SJCRH30 (cell line): ENCODE results near the gene TFAM. TPM values are rescaled to one million over a fixed set of nuclear protein-coding genes. Genes with fewer than 3 reads are reported as not detected.
"Not testable (repeated sequence)": the region's sequence is repeated elsewhere in the genome, so short reads cannot be mapped to it uniquely, and the experiment has no call there.

Source experiments
- DNase-seq, 2 experiments: peaks; one replicate each; pipeline ENCODE4 v3.0.0-alpha.2; 2015 to 2020
- H3K27ac ChIP-seq: fragments of 250-450 bp; sonication (Bioruptor Pico); 2 replicates; pipeline ENCODE4 v1.5.1; 2020; ENCODE audit warnings: mild to moderate bottlenecking, moderate library complexity
- H3K27me3 ChIP-seq: fragments of 250-450 bp; sonication (Bioruptor Pico); 2 replicates; pipeline ENCODE4 v1.5.1; 2020; ENCODE audit warnings: mild to moderate bottlenecking, moderate library complexity
- H3K36me3 ChIP-seq: fragments of 250-450 bp; sonication (Bioruptor Pico); 2 replicates; pipeline ENCODE4 v1.5.1; 2020; ENCODE audit warnings: mild to moderate bottlenecking, moderate library complexity
- H3K4me1 ChIP-seq: fragments of 250-450 bp; sonication (Bioruptor Pico); 2 replicates; pipeline ENCODE4 v1.5.1; 2020; ENCODE audit warnings: mild to moderate bottlenecking, moderate library complexity
- H3K4me3 ChIP-seq: fragments of 250-450 bp; sonication (Bioruptor Pico); 2 replicates; pipeline ENCODE4 v1.5.1; 2020; ENCODE audit warnings: mild to moderate bottlenecking, moderate library complexity
- H3K9me3 ChIP-seq: fragments of 250-450 bp; sonication (Bioruptor Pico); replicated peaks from 2 replicates; pipeline ENCODE4 v1.5.1; 2020; ENCODE audit warnings: mild to moderate bottlenecking, moderate library complexity
- total RNA-seq: library from RNA; depleted of rRNA; stranded (reverse); fragments of >200 nt; shearing (Covaris generic); gene quantifications from 2 replicates; pipeline ENCODE4 v1.2.3, GENCODE V29; 2014

TFAM gene
- total RNA-seq, 1 experiment from 2014 or later: 60.0 TPM

DNA sequence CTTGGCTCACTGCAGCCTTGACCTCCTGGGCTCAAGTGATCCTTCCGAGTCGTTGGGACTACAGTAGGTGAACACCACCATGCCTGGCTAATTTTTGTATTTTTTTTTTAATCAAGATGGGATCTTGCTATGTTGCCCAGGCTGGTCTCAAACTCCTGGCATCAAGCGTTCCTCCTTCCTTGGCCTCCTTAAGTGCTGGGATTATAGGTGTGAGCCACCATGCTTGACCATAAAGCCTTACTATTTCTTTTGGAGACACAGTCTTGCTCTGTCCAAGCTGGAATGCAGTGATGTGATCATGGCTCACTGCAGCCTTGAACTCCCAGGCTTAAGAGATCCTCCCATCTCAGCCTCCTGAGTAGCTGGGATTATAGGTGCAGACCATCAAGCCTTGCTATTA lies 12.6 kb downstream of the TFAM start:
- Histone ChIP-seq H3K4me3 (no peak overlapping the region), H3K4me1 (no peaks in the 10 kb centered on the region), H3K27me3 (no peaks in the 10 kb centered on the region), H3K27ac (no peak overlapping the region), H3K36me3 (peaks cover 34% of the 10 kb centered on the region), H3K9me3 (no peaks in the 10 kb centered on the region)
- no peak for DNase-seq

GRCh38 chr10:58399410-58399809 lies 14.2 kb downstream of the TFAM start:
- peaks cover 5% of the 10 kb centered on the region; the same call in 1 of the 2 replicates for H3K4me1 ChIP-seq
- H3K27ac ChIP-seq: no peak overlapping the region
- peaks cover 22% of the 10 kb centered on the region for H3K36me3 ChIP-seq
- no peaks in the 10 kb centered on the region for H3K27me3 ChIP-seq
- no peak overlapping the region for H3K4me3 ChIP-seq
- no peaks in the 10 kb centered on the region for H3K9me3 ChIP-seq
- no peak for DNase-seq

DNA sequence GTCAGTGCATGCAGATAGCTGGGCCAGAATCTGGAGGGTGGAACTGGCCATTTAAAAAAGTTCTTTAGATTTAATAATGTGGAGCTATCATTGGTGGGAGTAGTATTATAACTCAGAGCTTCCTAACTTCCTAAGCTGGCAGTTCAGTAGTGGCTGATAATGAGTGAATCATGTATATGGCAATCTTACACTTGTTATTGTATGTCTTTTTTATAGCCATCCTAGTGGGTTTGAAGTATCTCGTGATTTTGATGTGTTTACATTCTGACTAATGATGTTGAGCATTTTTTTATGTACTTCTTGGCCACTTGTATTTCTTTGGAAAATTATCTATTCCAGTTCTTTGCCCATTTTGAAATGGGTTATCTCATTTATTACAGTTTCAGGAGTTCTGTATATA lies 15.4 kb downstream of the TFAM start:
- no peak overlapping the region for H3K27ac ChIP-seq
- H3K27me3 ChIP-seq: no peaks in the 10 kb centered on the region
- DNase-seq: no peak
- peaks cover 5% of the 10 kb centered on the region; the same call in 1 of the 2 replicates for H3K4me1 ChIP-seq
- no peaks in the 10 kb centered on the region for H3K9me3 ChIP-seq
- peaks cover 10% of the 10 kb centered on the region for H3K36me3 ChIP-seq
- no peak overlapping the region for H3K4me3 ChIP-seq

- peaks cover 2% of the 10 kb centered on the region; the same call in 1 of the 2 replicates for H3K36me3 ChIP-seq
- no peak overlapping the region for H3K27ac ChIP-seq
- H3K9me3 ChIP-seq: no peaks in the 10 kb centered on the region
- peak in 1 of 2 experiments; percentile 38 for DNase-seq
- H3K4me3 ChIP-seq: no peak overlapping the region
- peaks cover 5% of the 10 kb centered on the region; the same call in 1 of the 2 replicates for H3K4me1 ChIP-seq
- H3K27me3 ChIP-seq: no peaks in the 10 kb centered on the region
Measured at GRCh38 chr10:58404001-58404400, 18.8 kb downstream of the TFAM start.

GRCh38 chr10:58409956-58410610 lies 24.9 kb downstream of the TFAM start:
- Histone ChIP-seq H3K9me3 (no peaks in the 10 kb centered on the region), H3K36me3 (no peaks in the 10 kb centered on the region), H3K27ac (no peak overlapping the region), H3K27me3 (no peaks in the 10 kb centered on the region), H3K4me1 (no peaks in the 10 kb centered on the region), H3K4me3 (no peak overlapping the region)
- DNase-seq: no peak

- Histone ChIP-seq H3K27me3 (no peaks in the 10 kb centered on the region), H3K4me1 (no peaks in the 10 kb centered on the region), H3K9me3 (no peaks in the 10 kb centered on the region), H3K36me3 (no peaks in the 10 kb centered on the region), H3K4me3 (no peak overlapping the region), H3K27ac (no peak overlapping the region)
- DNase-seq: no peak
Measured at GRCh38 chr10:58412502-58412961, 27.3 kb downstream of the TFAM start.

DNA sequence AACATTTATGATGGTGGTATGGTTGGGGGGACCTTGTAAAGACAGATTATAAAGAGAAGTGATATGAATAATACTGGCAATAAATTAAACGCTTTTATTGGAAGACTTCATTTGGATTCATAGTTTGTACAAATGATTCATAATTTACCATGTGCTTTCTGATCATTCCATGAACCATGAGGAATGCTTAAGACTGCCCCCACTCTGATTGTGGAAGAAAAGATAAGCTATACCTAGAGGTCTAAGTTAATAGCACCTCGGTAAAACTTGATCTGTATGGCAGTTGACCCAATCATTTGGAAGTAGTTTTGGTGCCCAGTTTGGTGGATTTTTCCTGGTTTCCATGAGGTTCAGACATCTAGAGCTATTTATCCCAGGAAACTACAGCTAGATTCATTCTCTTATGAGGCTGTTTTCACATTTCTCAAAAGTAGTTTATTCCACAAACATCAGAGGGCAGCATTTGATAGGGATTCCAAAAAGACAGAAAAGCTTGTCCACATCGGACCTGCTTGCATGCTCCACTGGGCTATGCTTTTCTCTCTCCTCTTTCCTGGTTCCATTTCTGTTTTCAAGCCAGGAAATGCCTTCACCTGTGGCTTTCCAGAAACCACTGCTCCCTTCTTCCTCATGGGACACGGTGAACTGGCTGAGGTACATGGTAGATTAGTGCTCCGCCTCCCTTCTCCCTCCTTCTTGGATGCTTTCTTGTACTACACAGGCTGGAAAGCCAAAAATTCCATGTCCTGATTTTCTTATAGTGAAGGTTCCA lies 29.2 kb downstream of the TFAM start:
- DNase-seq: peak; percentile 16 to 51
- Histone ChIP-seq H3K36me3 (no peaks in the 10 kb centered on the region), H3K4me1 (no peaks in the 10 kb centered on the region), H3K27ac (no peak overlapping the region), H3K27me3 (no peaks in the 10 kb centered on the region), H3K4me3 (no peak overlapping the region), H3K9me3 (no peaks in the 10 kb centered on the region)

DNA sequence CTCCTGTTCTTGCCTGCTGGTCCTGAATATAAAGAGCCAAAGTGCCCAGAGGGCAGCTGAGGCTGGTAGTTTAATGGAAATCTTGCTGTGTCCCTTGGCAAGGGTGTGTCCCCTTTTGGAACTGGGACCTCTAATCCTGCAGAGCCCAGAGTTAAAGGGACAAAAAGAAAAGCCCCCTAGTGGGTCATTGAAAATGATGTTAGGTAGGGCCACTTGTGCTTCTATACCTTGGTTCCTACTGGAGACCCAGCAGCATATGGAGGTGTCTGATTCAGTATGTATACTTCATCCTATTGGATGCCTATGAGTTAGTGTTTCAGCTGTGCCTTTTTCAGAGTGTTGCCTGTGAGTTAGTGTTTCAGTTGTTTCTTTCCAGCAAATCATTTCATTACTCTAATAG lies 30.5 kb downstream of the TFAM start:
- Histone ChIP-seq H3K4me3 (no peak overlapping the region), H3K36me3 (no peaks in the 10 kb centered on the region), H3K27ac (no peak overlapping the region), H3K9me3 (no peaks in the 10 kb centered on the region), H3K4me1 (no peaks in the 10 kb centered on the region), H3K27me3 (no peaks in the 10 kb centered on the region)
- no peak for DNase-seq

GRCh38 chr10:58417902-58418301 lies 32.7 kb downstream of the TFAM start:
- not testable (repeated sequence) for DNase-seq, H3K4me1 ChIP-seq, H3K36me3 ChIP-seq, H3K9me3 ChIP-seq, H3K27ac ChIP-seq, H3K4me3 ChIP-seq, H3K27me3 ChIP-seq

GRCh38 chr10:58424176-58424575 lies 39.0 kb downstream of the TFAM start:
- Histone ChIP-seq H3K4me3 (no peak overlapping the region), H3K36me3 (no peaks in the 10 kb centered on the region), H3K4me1 (no peaks in the 10 kb centered on the region), H3K9me3 (no peaks in the 10 kb centered on the region), H3K27ac (no peak overlapping the region), H3K27me3 (no peaks in the 10 kb centered on the region)
- DNase-seq: peak in 1 of 2 experiments; percentile 10

GRCh38 chr10:58428436-58428835 lies 43.2 kb downstream of the TFAM start:
- H3K9me3 ChIP-seq, H3K4me1 ChIP-seq, H3K27me3 ChIP-seq, H3K4me3 ChIP-seq, H3K36me3 ChIP-seq, DNase-seq, H3K27ac ChIP-seq: not testable (repeated sequence)

DNA sequence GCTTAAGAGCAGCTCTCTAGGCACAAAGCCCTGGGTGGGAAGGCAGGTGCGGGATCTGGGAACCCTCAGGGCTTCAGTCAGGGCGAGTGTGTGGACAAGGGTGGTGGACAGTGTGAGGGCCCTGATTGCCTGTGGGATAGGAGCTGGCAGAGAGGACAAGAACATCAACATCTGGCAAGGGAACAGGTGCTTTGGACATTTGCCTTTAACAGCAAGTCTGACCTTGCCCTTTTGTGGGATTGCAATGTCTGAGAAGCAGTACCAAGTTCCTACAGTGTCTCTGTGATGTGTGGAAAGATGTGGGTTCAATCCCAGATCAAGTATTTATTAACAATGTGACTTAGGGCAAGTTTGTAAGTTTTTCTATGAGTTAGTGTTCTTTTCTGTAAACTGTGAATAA lies 46.7 kb downstream of the TFAM start:
- Histone ChIP-seq H3K36me3 (no peaks in the 10 kb centered on the region), H3K4me3 (no peak overlapping the region), H3K4me1 (peaks cover 13% of the 10 kb centered on the region), H3K27ac (no peak overlapping the region), H3K27me3 (no peaks in the 10 kb centered on the region), H3K9me3 (no peaks in the 10 kb centered on the region)
- DNase-seq: peak; percentile 24 to 50

GRCh38 chr10:58433066-58433465 lies 47.9 kb downstream of the TFAM start:
- no peaks in the 10 kb centered on the region for H3K27me3 ChIP-seq
- H3K4me3 ChIP-seq: no peak overlapping the region
- no peaks in the 10 kb centered on the region for H3K36me3 ChIP-seq
- no peaks in the 10 kb centered on the region for H3K9me3 ChIP-seq
- H3K27ac ChIP-seq: no peak overlapping the region
- no peak for DNase-seq
- H3K4me1 ChIP-seq: peaks cover 13% of the 10 kb centered on the region

- Histone ChIP-seq H3K36me3 (no peaks in the 10 kb centered on the region), H3K27ac (no peak overlapping the region), H3K4me3 (no peak overlapping the region), H3K9me3 (no peaks in the 10 kb centered on the region), H3K27me3 (no peaks in the 10 kb centered on the region), H3K4me1 (peaks cover 13% of the 10 kb centered on the region)
- DNase-seq: no peak
Measured at GRCh38 chr10:58433571-58433970, 48.4 kb downstream of the TFAM start.

GRCh38 chr10:58435297-58435985 lies 50.2 kb downstream of the TFAM start:
- H3K27ac ChIP-seq: no peak overlapping the region
- no peaks in the 10 kb centered on the region for H3K27me3 ChIP-seq
- no peaks in the 10 kb centered on the region for H3K36me3 ChIP-seq
- DNase-seq: peak; percentile 71
- peaks cover 13% of the 10 kb centered on the region for H3K4me1 ChIP-seq
- H3K9me3 ChIP-seq: no peaks in the 10 kb centered on the region
- H3K4me3 ChIP-seq: no peak overlapping the region
